LHCN-M2 (cell line): ENCODE data around the gene CALN1. TPM values are rescaled to one million over a fixed set of nuclear protein-coding genes. Genes with fewer than 3 reads are reported as not detected.
"Not testable (repeated sequence)": the region's sequence is repeated elsewhere in the genome, so short reads cannot be mapped to it uniquely, and the experiment has no call there.

Experiments
- DNase-seq: peaks from one replicate; pipeline ENCODE4 v3.0.0-alpha.2; 2012; ENCODE audit warnings: low read depth
- total RNA-seq: library from RNA; depleted of rRNA; stranded (reverse); fragments of >200 nt; gene quantifications from 2 replicates; pipeline ENCODE4 v1.2.3, GENCODE V29; 2014

The CALN1 gene
- total RNA-seq, 1 experiment from 2014 or later: not detected

GRCh38 chr7:72099784-72100183, 312.4 kb downstream of the CALN1 start:
- no peak for DNase-seq

- no peak for DNase-seq
Measured at GRCh38 chr7:72098807-72099580, 313.1 kb downstream of the CALN1 start.

- no peak for DNase-seq
Measured at GRCh38 chr7:72097226-72097625, 314.9 kb downstream of the CALN1 start.

- no peak for DNase-seq
Measured at GRCh38 chr7:72092769-72093168, 319.4 kb downstream of the CALN1 start.

GRCh38 chr7:72087926-72088325, 324.2 kb downstream of the CALN1 start:
- DNase-seq: no peak

GRCh38 chr7:72080865-72081510, 331.1 kb downstream of the CALN1 start:
- no peak for DNase-seq

- no peak for DNase-seq
Measured at GRCh38 chr7:72080341-72080766, 331.8 kb downstream of the CALN1 start.

- no peak for DNase-seq
Measured at GRCh38 chr7:72078856-72079255, 333.3 kb downstream of the CALN1 start.

GRCh38 chr7:72078301-72078700, 333.8 kb downstream of the CALN1 start:
- DNase-seq: no peak

GRCh38 chr7:72077786-72078185, 334.4 kb downstream of the CALN1 start:
- DNase-seq: no peak

- DNase-seq: no peak
Measured at GRCh38 chr7:72072901-72073300, 339.2 kb downstream of the CALN1 start.

- DNase-seq: no peak
Measured at GRCh38 chr7:72069263-72069662, 342.9 kb downstream of the CALN1 start.

- not testable (repeated sequence) for DNase-seq
Measured at GRCh38 chr7:72065764-72066163, 346.4 kb downstream of the CALN1 start.

GRCh38 chr7:72064916-72065315, 347.2 kb downstream of the CALN1 start:
- no peak for DNase-seq

- no peak for DNase-seq
Measured at GRCh38 chr7:72063330-72063729, 348.8 kb downstream of the CALN1 start.

- DNase-seq: no peak
Measured at GRCh38 chr7:72062666-72063065, 349.5 kb downstream of the CALN1 start.

GRCh38 chr7:72059925-72060324, 352.2 kb downstream of the CALN1 start:
- DNase-seq: no peak

- no peak for DNase-seq
Measured at GRCh38 chr7:72058579-72058978, 353.6 kb downstream of the CALN1 start.

- no peak for DNase-seq
Measured at GRCh38 chr7:72057796-72058195, 354.3 kb downstream of the CALN1 start.

- DNase-seq: no peak
Measured at GRCh38 chr7:72057231-72057630, 354.9 kb downstream of the CALN1 start.

- no peak for DNase-seq
Measured at GRCh38 chr7:72055426-72055825, 356.7 kb downstream of the CALN1 start.

- DNase-seq: no peak
Measured at GRCh38 chr7:72053292-72053691, 358.8 kb downstream of the CALN1 start.

GRCh38 chr7:72048420-72048819, 363.7 kb downstream of the CALN1 start:
- no peak for DNase-seq
